22Rv1 (cell line): Measurements from ENCODE around the gene DNAJC4.

Experiments used
- CTCF ChIP-seq: fragments of 450-650 bp; IDR thresholded peaks from 2 replicates; pipeline ENCODE4 v1.5.1; 2017; ENCODE audit warnings: mild to moderate bottlenecking
- ZFX ChIP-seq: fragments of 450-650 bp; IDR thresholded peaks from 2 replicates; pipeline ENCODE4 v1.6.1; 2017; ENCODE audit warnings: antibody characterized with exemption, borderline replicate concordance

GRCh38 chr11:64259533-64260067, 29.3 kb downstream of the DNAJC4 start:
- TF ChIP-seq CTCF (no peak), ZFX (no peak)
